MM.1S (cell line): ENCODE results near the gene DGKI.

Experiments
- CTCF ChIP-seq: fragments of 300-600 bp; sonication (generic); IDR thresholded peaks from 2 replicates; pipeline ENCODE4 v1.5.1; 2016; ENCODE audit warnings: antibody characterized with exemption, low read length, mixed read lengths
- EZH2 ChIP-seq: fragments of 300-600 bp; sonication (generic); optimal IDR thresholded peaks from 2 replicates; pipeline ENCODE3; 2017; ENCODE audit warnings: low read depth, mild to moderate bottlenecking, antibody characterized with exemption, low read length, mixed read lengths
- EZH2phosphoT487 ChIP-seq: fragments of 300-600 bp; sonication (generic); IDR thresholded peaks from 2 replicates; pipeline ENCODE4 v1.6.1; 2018; ENCODE audit warnings: antibody characterized with exemption, low read length

GRCh38 chr7:137655804-137656203, 191.0 kb downstream of the DGKI start:
- TF ChIP-seq EZH2phosphoT487 (no peak), CTCF (no peak), EZH2 (no peak)
